ENCODE measurements around the gene IRAG1.

DNA sequence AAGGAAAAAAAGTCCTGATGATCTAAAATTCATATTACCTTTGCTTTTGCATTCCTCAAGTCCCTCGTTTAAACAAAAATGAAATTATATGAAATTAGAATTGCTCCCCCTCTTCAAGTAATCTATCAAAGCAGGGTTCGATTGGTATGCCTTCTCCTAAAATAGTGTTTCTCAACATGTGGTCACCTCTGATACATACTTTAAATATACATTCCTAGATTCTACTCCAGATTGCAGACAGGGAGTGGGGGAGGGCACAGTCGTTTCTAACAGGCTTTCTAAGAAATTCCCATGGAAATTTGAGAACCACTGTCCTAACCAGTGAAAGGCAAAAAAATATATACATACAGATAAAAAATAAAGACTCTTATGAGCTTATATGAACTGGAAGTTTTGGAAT is 22.6 kb upstream of the IRAG1 start:
- TF ChIP-seq, protein P1, sequence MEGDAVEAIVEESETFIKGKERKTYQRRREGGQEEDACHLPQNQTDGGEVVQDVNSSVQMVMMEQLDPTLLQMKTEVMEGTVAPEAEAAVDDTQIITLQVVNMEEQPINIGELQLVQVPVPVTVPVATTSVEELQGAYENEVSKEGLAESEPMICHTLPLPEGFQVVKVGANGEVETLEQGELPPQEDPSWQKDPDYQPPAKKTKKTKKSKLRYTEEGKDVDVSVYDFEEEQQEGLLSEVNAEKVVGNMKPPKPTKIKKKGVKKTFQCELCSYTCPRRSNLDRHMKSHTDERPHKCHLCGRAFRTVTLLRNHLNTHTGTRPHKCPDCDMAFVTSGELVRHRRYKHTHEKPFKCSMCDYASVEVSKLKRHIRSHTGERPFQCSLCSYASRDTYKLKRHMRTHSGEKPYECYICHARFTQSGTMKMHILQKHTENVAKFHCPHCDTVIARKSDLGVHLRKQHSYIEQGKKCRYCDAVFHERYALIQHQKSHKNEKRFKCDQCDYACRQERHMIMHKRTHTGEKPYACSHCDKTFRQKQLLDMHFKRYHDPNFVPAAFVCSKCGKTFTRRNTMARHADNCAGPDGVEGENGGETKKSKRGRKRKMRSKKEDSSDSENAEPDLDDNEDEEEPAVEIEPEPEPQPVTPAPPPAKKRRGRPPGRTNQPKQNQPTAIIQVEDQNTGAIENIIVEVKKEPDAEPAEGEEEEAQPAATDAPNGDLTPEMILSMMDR (IDR thresholded peaks at IDR 0.05) = no peak
- no peak for TF ChIP-seq POLR2A (IDR thresholded peaks at IDR 0.05)

All from lower leg skin (tissue), 3 donors.